ENCODE results near the gene LMBRD1. TPM values are rescaled to one million over a fixed set of nuclear protein-coding genes. Genes with fewer than 3 reads are reported as not detected.
"Not testable (repeated sequence)": the region's sequence is repeated elsewhere in the genome, so short reads cannot be mapped to it uniquely, and the experiment has no call there.

Gene LMBRD1
- total RNA-seq, result 10 to 100 TPM; 56.9 to 85.1 TPM
- long read RNA-seq, transcript LMBRD1-202 (16 exons, 2,264 nt), result major isoform, 71 of 80 reads
- long read RNA-seq, partial matches to known transcripts, result 3 of 80 reads
- long read RNA-seq, other reads (novel, unspliced or antisense), result 4 of 80 reads

- DNase-seq (peak; percentile 97 to 99), ATAC-seq (peak; percentile 91)
- intact Hi-C loops (cut with DNase I, micrococcal nuclease), result no loop called here
Observed at GRCh38 chr6:69796642-69797390, at the start of gene LMBRD1. Gene LMBRD1 (minus strand): TSS chr6:69797010. CDS start chr6:69796881, 129 bp downstream.

- intact Hi-C loops (cut with DNase I, micrococcal nuclease), result no loop called here
- DNase-seq (no peak), ATAC-seq (no peak)
Observed at GRCh38 chr6:69846312-69846711, 49.5 kb upstream of the LMBRD1 start.

GRCh38 chr6:69843189-69843588 lies 46.4 kb upstream of the LMBRD1 start:
- ATAC-seq (no peak), DNase-seq (no peak)
- intact Hi-C loops (cut with DNase I, micrococcal nuclease), result no loop called here

- DNase-seq, result no peak
- intact Hi-C loops (cut with DNase I, micrococcal nuclease), result no loop called here
- ATAC-seq, result no peak
Observed at GRCh38 chr6:69841862-69842261, 45.1 kb upstream of the LMBRD1 start.

GRCh38 chr6:69835414-69836179 lies 38.8 kb upstream of the LMBRD1 start:
- DNase-seq (no peak), ATAC-seq (peak; percentile 51)
- intact Hi-C loops (cut with DNase I, micrococcal nuclease), result loop anchor here in 1 of 2 donors (5.0 kb wide), 1 partner anchor 272 kb away; no protein-coding TSS in a partner anchor

- ATAC-seq (no peak), DNase-seq (no peak)
- intact Hi-C loops (cut with DNase I, micrococcal nuclease), result no loop called here
Observed at GRCh38 chr6:69832558-69832957, 35.7 kb upstream of the LMBRD1 start.

GRCh38 chr6:69827276-69827893 lies 30.6 kb upstream of the LMBRD1 start:
- no peak for DNase-seq
- intact Hi-C loops (cut with DNase I, micrococcal nuclease), result no loop called here
- no peak for ATAC-seq

- ATAC-seq, result no peak
- no peak for DNase-seq
- intact Hi-C loops (cut with DNase I, micrococcal nuclease), result no loop called here
Observed at GRCh38 chr6:69825904-69826303, 29.1 kb upstream of the LMBRD1 start.

GRCh38 chr6:69824355-69824754 lies 27.5 kb upstream of the LMBRD1 start:
- ATAC-seq; DNase-seq; intact Hi-C loops (cut with DNase I, micrococcal nuclease): not testable (repeated sequence)

GRCh38 chr6:69820438-69820837 lies 23.6 kb upstream of the LMBRD1 start:
- ATAC-seq, result no peak
- no peak for DNase-seq
- intact Hi-C loops (cut with DNase I, micrococcal nuclease), result no loop called here

- ATAC-seq (no peak), DNase-seq (no peak)
- intact Hi-C loops (cut with DNase I, micrococcal nuclease), result no loop called here
Observed at GRCh38 chr6:69820018-69820417, 23.2 kb upstream of the LMBRD1 start.

GRCh38 chr6:69819138-69819537 lies 22.3 kb upstream of the LMBRD1 start:
- intact Hi-C loops (cut with DNase I, micrococcal nuclease), result no loop called here
- DNase-seq, result no peak
- no peak for ATAC-seq

GRCh38 chr6:69818223-69818930 lies 21.6 kb upstream of the LMBRD1 start:
- peak; percentile 68 for ATAC-seq
- intact Hi-C loops (cut with DNase I, micrococcal nuclease), result no loop called here

GRCh38 chr6:69817358-69817757 lies 20.5 kb upstream of the LMBRD1 start:
- no peak for ATAC-seq
- intact Hi-C loops (cut with DNase I, micrococcal nuclease), result no loop called here
- no peak for DNase-seq

More at GRCh38 chr6:69818223-69818930, 21.6 kb upstream of the LMBRD1 start:
- DNase-seq, result no peak

GRCh38 chr6:69816569-69816968 lies 19.8 kb upstream of the LMBRD1 start:
- DNase-seq (no peak), ATAC-seq (no peak)
- intact Hi-C loops (cut with DNase I, micrococcal nuclease), result no loop called here

- ATAC-seq, result no peak
- no peak for DNase-seq
- intact Hi-C loops (cut with DNase I, micrococcal nuclease), result no loop called here
Observed at GRCh38 chr6:69816026-69816425, 19.2 kb upstream of the LMBRD1 start.

- intact Hi-C loops (cut with DNase I, micrococcal nuclease), result no loop called here
- DNase-seq, result no peak
Observed at GRCh38 chr6:69813508-69813907, 16.7 kb upstream of the LMBRD1 start.

GRCh38 chr6:69812746-69813427 lies 16.1 kb upstream of the LMBRD1 start:
- intact Hi-C loops (cut with DNase I, micrococcal nuclease), result no loop called here
- ATAC-seq, result no peak
- DNase-seq, result no peak

More at GRCh38 chr6:69813508-69813907, 16.7 kb upstream of the LMBRD1 start:
- no peak for ATAC-seq
